Small intestine (tissue), 7 donors: Measurements from ENCODE around the gene LRCH4. TPM values are rescaled to one million over a fixed set of nuclear protein-coding genes. Genes with fewer than 3 reads are reported as not detected.
A peak's percentile ranks its signal among the peaks of the same experiment; 100 is the strongest.
"Not testable (repeated sequence)": the region's sequence is repeated elsewhere in the genome, so short reads cannot be mapped to it uniquely, and the experiment has no call there.

Source experiments
- DNase-seq, 2 donors: peaks; one replicate each; pipeline versions ENCODE4 v3.0.0 to v3.0.0-alpha.2; 2013
- FAIRE-seq: peaks from 2 replicates; lab custom pipeline; 2012; peaks lifted over from hg19 to GRCh38; lab: Jason Lieb, UNC
- H3K27ac ChIP-seq, 3 donors: one replicate each; pipeline ENCODE4 v1.5.1; 2013; ENCODE audit warnings: low read length in 2 of 3, mild to moderate bottlenecking in 2 of 3, control low read depth in 1 of 3, inconsistent platforms in 1 of 3, low read depth in 1 of 3, moderate library complexity in 1 of 3
- H3K27me3 ChIP-seq, 3 donors: one replicate each; pipeline ENCODE4 v1.6.1; 2013; ENCODE audit warnings: low read length in 3 of 3, inconsistent platforms in 1 of 3; ENCODE audit not compliant: control insufficient read depth in 3 of 3, insufficient read depth in 3 of 3
- H3K36me3 ChIP-seq, 3 donors: one replicate each; pipeline ENCODE4 v1.6.1; 2013; ENCODE audit warnings: low read length in 3 of 3, inconsistent platforms in 1 of 3, low read depth in 1 of 3, mild to moderate bottlenecking in 1 of 3, moderate library complexity in 1 of 3; ENCODE audit not compliant: control insufficient read depth in 3 of 3, insufficient read depth in 2 of 3
- H3K4me1 ChIP-seq, 3 donors: one replicate each; pipeline ENCODE4 v1.6.1; 2013; ENCODE audit warnings: low read length in 2 of 3, inconsistent platforms in 1 of 3, low read depth in 1 of 3, mild to moderate bottlenecking in 1 of 3, moderate library complexity in 1 of 3; ENCODE audit not compliant: control insufficient read depth in 3 of 3, insufficient read depth in 2 of 3
- H3K4me3 ChIP-seq, 3 donors: one replicate each; pipeline ENCODE4 v1.5.1; 2013; ENCODE audit warnings: low read length in 3 of 3, control low read depth in 1 of 3, inconsistent platforms in 1 of 3, low read depth in 1 of 3, mild to moderate bottlenecking in 1 of 3, moderate library complexity in 1 of 3
- H3K9me3 ChIP-seq, 2 donors: one replicate each; pipeline ENCODE4 v1.6.1; 2013; ENCODE audit warnings: low read depth in 1 of 2, low read length in 1 of 2; ENCODE audit not compliant: control insufficient read depth in 2 of 2, insufficient read depth in 1 of 2
- WGBS, 3 donors: extraction: QIAGEN DNeasy Blood & Tissue Kit; methylation state at CpG; one replicate each; pipeline ENCODE4 v1.1.7; 2013; 5-methylcytosine and 5-hydroxymethylcytosine counted together
- polyA plus RNA-seq, 4 donors: library from polyadenylated mRNA; stranded (reverse) in 3 of 4; unstranded in 1 of 4; fragments of 200-250 nt in 3 of 4; fragments of 120-200 nt in 1 of 4; gene quantifications; one replicate each; pipeline versions ENCODE4 v1.2.1 to v1.2.3, GENCODE V29; 2013
- donor health status: healthy with polysubstance abuse.
- donor health status: control.
- donor health status: control.
- donor health status: Bipolar disorder and iron deficiency.
- donor health status: healthy.

The LRCH4 gene
- polyA plus RNA-seq, 4 donors: 33.4 to 111 (median 55.1) TPM

DNA sequence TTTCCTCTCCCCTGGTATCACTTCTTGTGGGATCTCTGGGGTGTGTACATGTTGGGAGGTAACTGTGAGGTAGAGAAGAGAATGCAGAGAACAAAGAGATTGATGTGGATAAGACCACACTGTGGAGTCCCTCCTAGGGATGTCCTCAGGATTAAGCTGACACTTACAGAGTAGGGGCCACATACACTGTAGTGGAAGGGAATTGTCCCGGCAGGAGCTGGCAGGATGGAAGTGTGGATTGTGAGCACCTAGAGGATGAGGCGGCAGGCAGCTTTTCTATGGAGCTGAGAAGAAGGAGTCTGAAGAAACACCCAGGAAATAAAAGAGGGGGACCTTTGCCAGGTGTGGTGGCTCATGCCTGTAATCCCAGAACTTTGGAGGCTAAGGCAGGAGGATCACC, 33.4 kb downstream of the LRCH4 start:
- H3K27me3 ChIP-seq: no peaks in the 10 kb centered on the region
- FAIRE-seq: no peak
- WGBS, 3 donors: 99 to 100% (median 100%) methylated on average over 2 of the region's 2 CpGs
- no peak for DNase-seq
- no peaks in the 10 kb centered on the region for H3K9me3 ChIP-seq
- H3K4me1 ChIP-seq: peaks cover 2 to 17% (median 7%) of the 10 kb centered on the region in 3 donors
- no peak overlapping the region for H3K27ac ChIP-seq
- peaks cover 6 to 68% (median 11%) of the 10 kb centered on the region in 3 donors for H3K36me3 ChIP-seq
- no peak overlapping the region for H3K4me3 ChIP-seq

DNA sequence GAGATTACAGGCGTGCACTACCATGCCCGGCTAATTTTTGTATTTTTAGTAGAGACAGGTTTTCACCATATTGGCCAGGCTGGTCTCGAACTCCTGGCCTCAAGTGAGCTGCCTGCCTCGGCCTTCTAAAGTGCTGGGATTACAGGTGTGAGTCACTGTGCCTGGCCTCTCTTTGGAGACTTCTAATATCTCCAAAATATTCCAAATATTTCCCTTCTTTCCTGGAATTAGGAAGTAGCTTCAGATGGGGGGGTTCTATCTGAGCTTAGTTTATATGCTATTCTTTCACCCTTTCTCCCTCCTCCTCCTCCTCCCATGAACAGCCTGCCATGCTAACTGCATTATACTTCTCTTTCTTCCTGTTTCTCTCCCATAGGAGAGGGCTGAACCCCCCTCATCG, 37.5 kb downstream of the LRCH4 start:
- not testable (repeated sequence) for H3K9me3 ChIP-seq, H3K27me3 ChIP-seq, FAIRE-seq, DNase-seq, H3K4me3 ChIP-seq
- WGBS, 3 donors: 70 to 84% (median 82%) methylated on average over 5 of the region's 5 CpGs
- H3K36me3 ChIP-seq: peaks cover under 1 to 39% (median 5%) of the 10 kb centered on the region in 3 donors
- H3K4me1 ChIP-seq: peaks cover 24 to 41% (median 40%) of the 10 kb centered on the region in 3 donors
- peak overlapping the region in 2 of 3 donors; percentile 85 to 90 for H3K27ac ChIP-seq

DNA sequence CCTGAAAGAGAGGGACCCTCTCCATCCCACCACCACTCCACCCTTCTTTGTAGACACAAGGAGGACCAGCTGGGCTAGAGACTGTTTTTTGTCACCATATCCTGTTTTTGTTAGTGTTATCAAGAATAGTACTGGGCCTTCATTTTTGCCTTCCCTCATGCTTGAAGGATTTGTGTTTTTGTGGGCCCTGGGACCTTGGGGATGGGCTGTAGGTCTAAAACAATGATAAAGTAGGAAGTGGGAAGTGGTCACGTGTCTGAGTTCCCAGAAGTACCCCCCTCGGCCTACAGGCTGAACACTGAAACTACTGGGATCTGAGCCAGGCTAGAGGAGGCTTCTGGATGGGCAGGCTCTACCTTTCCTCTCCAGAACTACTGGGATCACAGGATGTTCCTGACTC, 38.1 kb downstream of the LRCH4 start:
- peaks cover 25 to 41% (median 40%) of the 10 kb centered on the region in 3 donors for H3K4me1 ChIP-seq
- H3K27ac ChIP-seq: peak overlapping the region; percentile 85 to 92 (median 90)
- no peak for FAIRE-seq

DNA sequence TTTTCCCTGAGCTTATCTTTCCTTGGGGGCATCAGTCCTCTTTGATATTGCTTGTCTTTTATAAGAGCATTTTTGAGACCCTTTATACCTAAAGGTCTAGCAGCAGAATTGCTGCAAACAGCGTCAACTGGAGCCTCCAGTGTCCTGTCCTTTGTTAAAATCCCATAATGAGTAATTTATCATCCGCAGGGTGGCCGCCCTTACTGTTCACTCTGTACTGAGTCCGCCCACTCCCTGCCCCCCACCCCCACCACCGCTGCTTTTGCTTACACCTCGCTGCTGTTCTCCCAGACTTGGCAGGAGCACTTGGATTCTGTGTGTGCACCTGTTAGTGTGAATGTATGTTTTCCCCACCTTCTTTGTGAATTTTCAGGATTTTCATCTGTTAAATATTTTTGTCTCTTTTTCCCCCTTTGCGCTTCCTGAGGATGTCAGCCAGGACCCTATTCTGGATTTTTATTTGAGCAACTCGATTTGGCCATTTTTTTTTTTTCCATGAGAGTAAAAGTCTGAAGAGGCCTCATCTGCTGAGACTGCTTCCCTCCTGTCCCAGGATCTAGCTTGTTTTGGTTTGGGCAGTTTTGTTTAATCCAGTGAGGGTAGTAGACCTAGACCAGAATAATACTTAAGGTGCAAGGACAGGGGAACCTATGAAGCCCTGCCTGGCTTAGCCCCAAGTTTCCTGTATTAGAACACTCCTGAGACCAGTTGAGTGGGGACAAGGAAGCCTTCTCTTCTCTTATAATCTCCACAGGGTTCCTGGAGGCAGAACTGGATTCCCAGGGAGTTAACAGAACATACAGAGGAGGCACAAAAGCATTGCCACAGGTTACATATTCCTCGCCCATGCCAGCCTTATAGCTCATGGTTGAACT, 38.8 kb downstream of the LRCH4 start:
- peaks cover 25 to 41% (median 40%) of the 10 kb centered on the region in 3 donors for H3K4me1 ChIP-seq
- peak overlapping the region in 1 of 3 donors; percentile 13 for H3K4me3 ChIP-seq

More for the DNA sequence above, 38.1 kb downstream of the LRCH4 start:
- 22 to 28% (median 26%) methylated on average over 2 of the region's 2 CpGs for WGBS, 3 donors
- Histone ChIP-seq H3K4me3 (no peak overlapping the region), H3K36me3 (peaks cover 0 to 34% (median 5%) of the 10 kb centered on the region in 3 donors), H3K9me3 (no peaks in the 10 kb centered on the region), H3K27me3 (no peaks in the 10 kb centered on the region)
- DNase-seq: no peak

DNA sequence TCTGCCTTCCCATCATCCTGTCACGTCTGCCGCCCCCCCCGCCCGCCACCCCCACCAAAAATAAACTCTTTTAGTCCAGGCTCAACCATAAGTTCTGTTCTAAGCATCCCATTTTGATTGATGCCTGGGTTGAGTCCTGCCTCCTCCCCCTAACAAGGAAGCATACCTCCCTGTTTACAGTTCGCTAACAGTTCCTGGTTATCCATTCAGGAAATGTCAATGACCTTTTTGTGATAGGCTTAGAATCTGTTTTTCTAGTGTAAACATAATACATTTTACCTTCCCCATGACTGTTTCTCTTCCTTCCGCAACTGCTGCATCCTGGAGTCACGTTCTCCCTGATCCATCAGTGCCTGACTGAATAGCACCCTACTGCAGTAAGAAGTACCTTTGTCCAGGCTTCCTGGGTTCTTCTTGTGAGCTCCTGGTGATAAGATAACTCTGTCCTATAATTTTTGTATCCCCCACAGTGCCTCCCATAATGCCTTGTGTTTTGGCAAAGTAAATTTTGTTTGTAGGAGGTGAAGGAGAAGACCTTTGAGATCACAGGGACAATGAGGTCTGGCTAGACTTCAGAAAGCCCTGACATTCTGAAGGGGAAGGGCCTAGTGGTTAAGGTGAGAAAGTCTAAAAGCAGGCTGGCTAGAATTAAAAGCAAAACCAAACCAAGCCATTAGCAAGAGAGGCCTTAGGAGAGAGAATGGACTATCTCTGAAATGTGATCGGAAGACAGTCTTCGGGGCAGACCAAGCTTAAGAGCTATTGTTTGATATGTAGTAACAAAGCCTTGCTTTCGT, 39.6 kb downstream of the LRCH4 start:
- peak; percentile 80 for DNase-seq
- peak overlapping the region in 1 of 3 donors; percentile 13 for H3K4me3 ChIP-seq

More for the DNA sequence above, 38.8 kb downstream of the LRCH4 start:
- peak overlapping the region; percentile 85 to 92 (median 90) for H3K27ac ChIP-seq
- 26 to 39% (median 26%) methylated on average over 9 of the region's 9 CpGs for WGBS, 3 donors
- FAIRE-seq (no peak), DNase-seq (no peak)
- H3K36me3 ChIP-seq: peaks cover 0 to 29% (median 5%) of the 10 kb centered on the region in 3 donors
- no peaks in the 10 kb centered on the region for H3K9me3 ChIP-seq
- no peaks in the 10 kb centered on the region for H3K27me3 ChIP-seq

DNA sequence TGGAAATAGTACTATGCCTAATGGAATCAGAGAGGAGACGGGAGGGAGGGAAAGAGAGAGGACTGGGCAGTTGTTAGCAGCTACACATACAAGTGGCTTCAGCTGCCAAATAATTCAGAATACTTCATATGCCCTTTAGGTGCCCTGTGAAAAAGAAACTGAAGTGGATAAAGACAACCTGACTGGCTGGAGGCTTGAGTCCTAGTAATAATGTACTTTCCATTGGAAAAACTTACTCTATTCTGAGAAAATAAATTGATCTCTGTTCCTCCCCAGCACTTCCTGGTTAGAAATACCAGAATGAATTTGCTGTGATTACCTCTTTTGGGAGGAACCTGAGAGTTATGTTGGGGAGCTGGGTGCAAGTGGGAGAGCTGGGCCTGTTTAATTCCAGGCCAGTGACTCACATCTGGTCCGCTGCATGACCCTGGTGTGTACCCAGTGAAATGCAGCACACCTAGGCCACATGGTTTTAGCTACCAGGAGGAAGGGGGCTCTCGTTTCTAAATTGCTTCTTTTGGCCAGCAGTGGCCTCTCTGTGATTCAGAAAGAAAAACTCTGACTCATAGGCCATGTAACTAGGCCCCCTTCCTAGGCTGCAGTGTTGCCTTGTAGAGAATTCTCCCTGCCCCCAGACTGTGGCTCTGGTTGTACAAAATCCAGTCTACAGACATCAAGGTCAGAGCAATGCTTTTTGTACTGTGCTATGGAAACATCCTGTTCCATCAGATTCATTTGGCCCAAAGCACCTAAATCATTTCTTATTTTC, 40.4 kb downstream of the LRCH4 start:
- DNase-seq (peak; percentile 53 to 62), FAIRE-seq (no peak)
- Histone ChIP-seq H3K36me3 (peaks cover 0 to 19% (median 5%) of the 10 kb centered on the region in 3 donors), H3K4me1 (peaks cover 27 to 54% (median 40%) of the 10 kb centered on the region in 3 donors), H3K27me3 (no peaks in the 10 kb centered on the region), H3K27ac (peak overlapping the region; percentile 85 to 92 (median 90)), H3K4me3 (no peak overlapping the region), H3K9me3 (no peaks in the 10 kb centered on the region)
- WGBS, 3 donors: 5 to 26% (median 13%) methylated on average over 3 of the region's 3 CpGs

More for the DNA sequence above, 39.6 kb downstream of the LRCH4 start:
- Histone ChIP-seq H3K9me3 (no peaks in the 10 kb centered on the region), H3K4me1 (peaks cover 25 to 47% (median 40%) of the 10 kb centered on the region in 3 donors), H3K27me3 (no peaks in the 10 kb centered on the region), H3K27ac (peak overlapping the region; percentile 85 to 92 (median 90)), H3K36me3 (peaks cover 0 to 22% (median 5%) of the 10 kb centered on the region in 3 donors)
- FAIRE-seq: no peak
- WGBS, 3 donors: 3 to 29% (median 7%) methylated on average over 10 of the region's 10 CpGs

DNA sequence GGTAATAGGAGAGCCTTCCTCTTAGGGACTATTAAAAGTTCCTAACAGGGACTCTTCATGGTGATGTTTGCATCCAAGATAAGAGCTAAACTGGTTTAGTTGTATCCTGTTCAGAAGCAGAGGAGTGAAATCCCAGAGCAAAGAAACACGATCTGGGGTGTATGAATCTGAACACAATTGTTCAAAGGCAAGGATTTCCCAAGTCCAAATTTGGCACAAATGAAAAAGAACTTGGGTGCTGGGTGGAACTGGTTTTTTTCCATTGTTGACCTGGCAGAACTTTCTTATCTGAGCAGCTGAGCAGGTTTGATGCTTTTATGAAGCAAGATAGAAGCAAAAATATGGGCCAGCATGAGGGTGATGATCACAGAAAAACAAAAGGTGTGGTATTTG, 41.0 kb downstream of the LRCH4 start:
- H3K4me3 ChIP-seq: no peak overlapping the region
- H3K27ac ChIP-seq: peak overlapping the region; percentile 85 to 92 (median 90)
- no peaks in the 10 kb centered on the region for H3K27me3 ChIP-seq
- H3K9me3 ChIP-seq: no peaks in the 10 kb centered on the region
- FAIRE-seq (no peak), DNase-seq (peak in 1 of 2 donors; percentile 36)
- 3 to 25% (median 7%) methylated on average over 1 of the region's 1 CpG for WGBS, 3 donors
- H3K4me1 ChIP-seq: peaks cover 27 to 59% (median 40%) of the 10 kb centered on the region in 3 donors
- H3K36me3 ChIP-seq: peaks cover 0 to 18% (median 5%) of the 10 kb centered on the region in 3 donors
